ENCODE results near the gene TTC1. TPM values are rescaled to one million over a fixed set of nuclear protein-coding genes. Genes with fewer than 3 reads are reported as not detected.
"Not testable (repeated sequence)": the region's sequence is repeated elsewhere in the genome, so short reads cannot be mapped to it uniquely, and the experiment has no call there.

The TTC1 gene
- 62.7 and 65.4 TPM in 2 replicates for total RNA-seq

- H3K36me3 ChIP-seq (ENCODE audit: control insufficient read depth, insufficient read depth, low read length): peaks cover 1% of the 10 kb centered on the region
- no peak for TF ChIP-seq CTCF (IDR thresholded peaks at IDR 0.05; ENCODE audit: insufficient read depth, low read length, poor library complexity, severe bottlenecking)
- H3K27me3 ChIP-seq (ENCODE audit: control insufficient read depth, insufficient read depth, low read length): no peaks in the 10 kb centered on the region
- DNase-seq (ENCODE audit: low read depth): peak; percentile 98
- H3K4me3 ChIP-seq (ENCODE audit: low read depth, low read length): peak within 1 kb of the TSS; percentile 82
These were observed at the start of gene TTC1 for GRCh38 chr5:160008877-160009590. Gene TTC1 (plus strand): TSS chr5:160009139. CDS start chr5:160010529, 1,390 bp downstream.

DNA sequence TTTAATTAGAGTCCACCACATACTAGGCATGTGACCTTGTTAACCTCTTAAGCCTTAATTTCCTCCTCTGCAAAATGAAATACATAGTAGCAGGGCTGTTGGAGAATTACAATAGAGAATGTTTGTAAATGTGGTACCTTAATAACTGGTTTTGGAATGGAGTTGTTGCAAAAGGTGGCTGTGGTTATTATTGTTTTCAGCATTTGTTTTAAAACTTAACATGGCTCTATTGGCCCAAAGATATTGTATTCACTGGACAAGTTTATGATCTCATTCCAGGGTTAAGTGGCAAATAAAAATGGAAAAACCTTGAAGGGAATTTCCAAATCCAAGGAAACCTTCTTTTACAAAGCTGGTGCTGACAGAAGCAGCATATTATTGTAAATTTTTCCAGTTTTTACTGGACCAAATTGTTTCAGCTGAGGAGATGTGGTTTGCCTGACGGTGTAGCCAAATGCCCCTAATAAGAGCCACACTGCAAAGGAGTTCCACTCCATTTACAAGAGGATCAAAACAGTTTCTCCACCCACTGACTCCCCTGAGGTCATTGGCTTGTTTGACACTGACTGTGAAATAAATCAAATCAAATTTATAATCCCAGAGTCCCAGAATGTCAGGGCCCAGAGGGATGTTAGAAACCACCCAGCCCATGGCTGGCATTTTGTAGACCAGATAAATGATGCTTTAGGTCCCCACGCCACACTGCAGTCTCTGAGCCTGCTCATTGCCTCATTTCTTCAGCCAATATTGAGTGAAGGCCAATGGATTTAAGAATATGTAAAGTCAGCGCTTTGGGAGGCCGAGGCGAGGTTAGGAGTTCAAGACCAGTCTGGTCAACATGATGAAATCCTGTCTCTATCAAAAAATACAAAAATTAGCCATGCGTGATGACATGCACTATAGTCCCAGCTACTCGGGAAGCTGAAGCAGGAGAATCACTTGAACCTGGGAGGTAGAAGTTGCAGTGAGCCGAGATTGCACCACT lies 47.5 kb upstream of the TTC1 start:
- no peak for DNase-seq (ENCODE audit: low read depth)
- Histone ChIP-seq H3K4me3 (ENCODE audit: low read depth, low read length) (no peak overlapping the region), H3K36me3 (ENCODE audit: control insufficient read depth, insufficient read depth, low read length) (no peaks in the 10 kb centered on the region), H3K27me3 (ENCODE audit: control insufficient read depth, insufficient read depth, low read length) (no peaks in the 10 kb centered on the region)
- TF ChIP-seq CTCF (IDR thresholded peaks at IDR 0.05; ENCODE audit: insufficient read depth, low read length, poor library complexity, severe bottlenecking): no peak

DNA sequence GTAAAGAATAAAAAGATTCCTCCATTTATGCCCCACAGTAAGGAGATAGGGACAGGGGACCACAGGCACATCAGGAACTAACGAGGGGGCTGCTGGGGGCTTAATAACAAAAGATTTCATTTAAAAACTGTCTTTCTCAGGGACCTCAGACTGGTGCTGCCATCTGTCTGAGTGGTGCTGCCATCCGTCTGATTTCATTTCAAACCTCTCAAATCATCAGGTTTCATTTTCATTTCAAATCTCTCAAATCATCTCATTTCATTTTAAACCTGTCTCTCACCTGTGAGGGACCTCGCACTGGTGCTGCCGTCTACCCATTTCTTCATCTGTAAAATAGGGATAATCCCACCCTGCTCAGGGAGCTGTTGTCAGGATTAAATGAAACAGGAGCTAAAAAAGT lies 46.7 kb upstream of the TTC1 start:
- DNase-seq (ENCODE audit: low read depth): no peak
- Histone ChIP-seq H3K36me3 (ENCODE audit: control insufficient read depth, insufficient read depth, low read length) (no peaks in the 10 kb centered on the region), H3K27me3 (ENCODE audit: control insufficient read depth, insufficient read depth, low read length) (no peaks in the 10 kb centered on the region), H3K4me3 (ENCODE audit: low read depth, low read length) (no peak overlapping the region)
- TF ChIP-seq CTCF (IDR thresholded peaks at IDR 0.05; ENCODE audit: insufficient read depth, low read length, poor library complexity, severe bottlenecking): no peak

DNA sequence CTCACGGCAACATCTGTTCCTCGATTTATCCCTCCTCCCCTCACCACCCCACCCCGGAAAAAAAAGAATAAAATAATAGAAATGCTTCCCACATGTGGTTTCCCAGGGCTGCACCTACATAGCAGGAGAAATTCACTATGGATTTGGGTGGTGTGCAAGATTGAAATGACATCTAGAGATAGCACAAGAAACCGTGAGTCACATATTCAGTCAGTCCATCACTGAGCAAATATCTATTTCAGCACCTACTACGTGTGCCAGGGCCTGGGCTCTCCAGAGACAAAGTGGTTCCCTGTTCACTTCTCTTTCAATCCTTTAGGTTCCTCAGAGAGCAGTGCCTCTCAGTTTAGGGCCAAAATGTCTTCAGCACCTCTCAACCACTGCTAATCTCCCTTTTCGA lies 45.0 kb upstream of the TTC1 start:
- no peaks in the 10 kb centered on the region for H3K36me3 ChIP-seq (ENCODE audit: control insufficient read depth, insufficient read depth, low read length)
- TF ChIP-seq CTCF (IDR thresholded peaks at IDR 0.05; ENCODE audit: insufficient read depth, low read length, poor library complexity, severe bottlenecking): no peak
- DNase-seq (ENCODE audit: low read depth): no peak
- no peak overlapping the region for H3K4me3 ChIP-seq (ENCODE audit: low read depth, low read length)
- no peaks in the 10 kb centered on the region for H3K27me3 ChIP-seq (ENCODE audit: control insufficient read depth, insufficient read depth, low read length)

- no peak overlapping the region for H3K4me3 ChIP-seq (ENCODE audit: low read depth, low read length)
- no peaks in the 10 kb centered on the region for H3K27me3 ChIP-seq (ENCODE audit: control insufficient read depth, insufficient read depth, low read length)
- no peak for DNase-seq (ENCODE audit: low read depth)
- no peaks in the 10 kb centered on the region for H3K36me3 ChIP-seq (ENCODE audit: control insufficient read depth, insufficient read depth, low read length)
- peak; percentile 75 for TF ChIP-seq CTCF (IDR thresholded peaks at IDR 0.05; ENCODE audit: insufficient read depth, low read length, poor library complexity, severe bottlenecking)
These were observed 43.7 kb upstream of the TTC1 start for GRCh38 chr5:159965031-159965837.

DNA sequence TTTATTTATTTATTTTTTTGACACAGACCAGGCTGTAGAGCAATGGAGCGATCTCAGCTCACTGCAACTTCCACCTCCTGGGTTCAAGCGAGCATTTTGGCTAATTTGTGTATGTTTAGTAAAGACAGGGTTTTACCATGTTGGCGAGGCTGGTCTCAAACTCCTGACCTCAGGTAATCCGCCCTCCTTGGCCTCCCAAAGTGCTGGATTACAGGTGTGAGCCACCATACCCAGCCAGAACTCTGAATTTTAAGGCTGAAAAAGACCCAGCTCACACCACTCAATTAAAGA lies 43.2 kb upstream of the TTC1 start:
- H3K27me3 ChIP-seq (ENCODE audit: control insufficient read depth, insufficient read depth, low read length); DNase-seq (ENCODE audit: low read depth); H3K4me3 ChIP-seq (ENCODE audit: low read depth, low read length); H3K36me3 ChIP-seq (ENCODE audit: control insufficient read depth, insufficient read depth, low read length): not testable (repeated sequence)
